ENCODE measurements around the gene DRICH1. TPM values are rescaled to one million over a fixed set of nuclear protein-coding genes. Genes with fewer than 3 reads are reported as not detected.

Gene DRICH1
- total RNA-seq, 2 experiments from 2014 or later, result 1.7 to 2.2 TPM

Other genes with a start within 250 kb of the DRICH1 start
- not detected for gene IGLL1, start 52.0 kb downstream of the DRICH1 start, total RNA-seq
- gene RGL4, start 58.7 kb upstream of the DRICH1 start, total RNA-seq, result 10 to 100 TPM; 24.6 to 24.8 TPM
- gene ZNF70, start 118.8 kb upstream of the DRICH1 start, total RNA-seq, result 1 to 10 TPM; 1.3 to 1.9 TPM
- not detected for gene VPREB3, start 122.1 kb upstream of the DRICH1 start, total RNA-seq
- gene C22orf15, start 130.7 kb upstream of the DRICH1 start, total RNA-seq, result under 1 TPM; 0.49 to 0.84 TPM
- gene CHCHD10, start 135.7 kb upstream of the DRICH1 start, total RNA-seq, result 10 to 100 TPM; 34.4 to 43.0 TPM
- 1 to 10 TPM; 2.3 to 2.4 TPM for gene MMP11, start 140.5 kb upstream of the DRICH1 start, total RNA-seq
- gene SMARCB1, start 154.6 kb upstream of the DRICH1 start, total RNA-seq, result 10 to 100 TPM; 40.3 to 41.7 TPM
- gene DERL3, start 206.7 kb upstream of the DRICH1 start, total RNA-seq, result under 1 TPM; 0.66 to 0.98 TPM
- 10 to 100 TPM in 1 of 2 experiments, 1 to 10 TPM in 1; 9.9 to 11.5 TPM for gene SLC2A11, start 225.6 kb upstream of the DRICH1 start, total RNA-seq